ENCODE measurements around the gene SCFD2.

DNA sequence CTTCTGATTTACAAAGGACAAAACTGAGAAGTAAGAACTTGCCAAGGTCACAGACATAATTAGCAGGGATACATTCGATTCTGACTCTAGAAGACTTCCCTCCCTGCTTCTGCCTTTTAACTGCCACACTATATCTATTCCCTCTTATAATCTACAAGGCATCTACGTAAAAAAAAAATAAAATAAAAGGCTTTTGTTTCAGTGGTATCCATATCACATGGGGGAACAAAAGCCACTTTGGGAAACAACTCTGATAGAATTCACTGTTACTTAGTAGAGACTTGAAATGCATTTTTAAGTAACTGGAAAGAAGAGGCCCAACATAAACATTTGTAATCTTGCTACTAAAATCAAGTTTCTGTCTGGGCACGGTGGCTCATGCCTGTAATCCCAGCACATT lies 247.2 kb downstream of the SCFD2 start:
- no peak for TF ChIP-seq POLR2AphosphoS5 (IDR thresholded peaks at IDR 0.05; ENCODE audit: low read depth, low read length)
- TF ChIP-seq, protein P1, sequence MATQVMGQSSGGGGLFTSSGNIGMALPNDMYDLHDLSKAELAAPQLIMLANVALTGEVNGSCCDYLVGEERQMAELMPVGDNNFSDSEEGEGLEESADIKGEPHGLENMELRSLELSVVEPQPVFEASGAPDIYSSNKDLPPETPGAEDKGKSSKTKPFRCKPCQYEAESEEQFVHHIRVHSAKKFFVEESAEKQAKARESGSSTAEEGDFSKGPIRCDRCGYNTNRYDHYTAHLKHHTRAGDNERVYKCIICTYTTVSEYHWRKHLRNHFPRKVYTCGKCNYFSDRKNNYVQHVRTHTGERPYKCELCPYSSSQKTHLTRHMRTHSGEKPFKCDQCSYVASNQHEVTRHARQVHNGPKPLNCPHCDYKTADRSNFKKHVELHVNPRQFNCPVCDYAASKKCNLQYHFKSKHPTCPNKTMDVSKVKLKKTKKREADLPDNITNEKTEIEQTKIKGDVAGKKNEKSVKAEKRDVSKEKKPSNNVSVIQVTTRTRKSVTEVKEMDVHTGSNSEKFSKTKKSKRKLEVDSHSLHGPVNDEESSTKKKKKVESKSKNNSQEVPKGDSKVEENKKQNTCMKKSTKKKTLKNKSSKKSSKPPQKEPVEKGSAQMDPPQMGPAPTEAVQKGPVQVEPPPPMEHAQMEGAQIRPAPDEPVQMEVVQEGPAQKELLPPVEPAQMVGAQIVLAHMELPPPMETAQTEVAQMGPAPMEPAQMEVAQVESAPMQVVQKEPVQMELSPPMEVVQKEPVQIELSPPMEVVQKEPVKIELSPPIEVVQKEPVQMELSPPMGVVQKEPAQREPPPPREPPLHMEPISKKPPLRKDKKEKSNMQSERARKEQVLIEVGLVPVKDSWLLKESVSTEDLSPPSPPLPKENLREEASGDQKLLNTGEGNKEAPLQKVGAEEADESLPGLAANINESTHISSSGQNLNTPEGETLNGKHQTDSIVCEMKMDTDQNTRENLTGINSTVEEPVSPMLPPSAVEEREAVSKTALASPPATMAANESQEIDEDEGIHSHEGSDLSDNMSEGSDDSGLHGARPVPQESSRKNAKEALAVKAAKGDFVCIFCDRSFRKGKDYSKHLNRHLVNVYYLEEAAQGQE (IDR thresholded peaks at IDR 0.05; ENCODE audit: insufficient read depth in 1 of 2, low read depth in 2 of 2, low read length in 2 of 2): no peak
- no peak for TF ChIP-seq SIN3A (IDR thresholded peaks at IDR 0.05; ENCODE audit: borderline replicate concordance, insufficient read depth, low read length)

All from PFSK-1 (cell line).